HG02973 (cell line): Measurements from ENCODE around the gene SAMD4A.

Experiments used
- ATAC-seq: cut with Tn5 transposase; IDR thresholded peaks from one replicate; pipeline ENCODE4 v1.9.1; 2021; ENCODE audit warnings: moderate library complexity; ENCODE audit not compliant: unreplicated experiment

SAMD4A gene

GRCh38 chr14:54697803-54698202 is 130.9 kb downstream of the SAMD4A start:
- ATAC-seq: no peak

GRCh38 chr14:54698501-54698900 is 131.6 kb downstream of the SAMD4A start:
- no peak for ATAC-seq

- no peak for ATAC-seq
Measured at GRCh38 chr14:54698966-54699530, 132.1 kb downstream of the SAMD4A start.

- ATAC-seq: no peak
Measured at GRCh38 chr14:54699735-54700134, 132.8 kb downstream of the SAMD4A start.

GRCh38 chr14:54700717-54701116 is 133.8 kb downstream of the SAMD4A start:
- ATAC-seq: no peak

GRCh38 chr14:54702014-54702491 is 135.1 kb downstream of the SAMD4A start:
- ATAC-seq: no peak

GRCh38 chr14:54702492-54702891 is 135.6 kb downstream of the SAMD4A start:
- no peak for ATAC-seq

- no peak for ATAC-seq
Measured at GRCh38 chr14:54703082-54703481, 136.2 kb downstream of the SAMD4A start.

GRCh38 chr14:54703724-54704123 is 136.8 kb downstream of the SAMD4A start:
- ATAC-seq: no peak

GRCh38 chr14:54704768-54705167 is 137.8 kb downstream of the SAMD4A start:
- no peak for ATAC-seq

GRCh38 chr14:54706769-54707168 is 139.8 kb downstream of the SAMD4A start:
- no peak for ATAC-seq

- no peak for ATAC-seq
Measured at GRCh38 chr14:54708161-54708560, 141.2 kb downstream of the SAMD4A start.

GRCh38 chr14:54708982-54709381 is 142.1 kb downstream of the SAMD4A start:
- ATAC-seq: no peak

- peak; percentile 89 for ATAC-seq
Measured at GRCh38 chr14:54709444-54709843, 142.5 kb downstream of the SAMD4A start.

GRCh38 chr14:54709867-54710266 is 142.9 kb downstream of the SAMD4A start:
- no peak for ATAC-seq

GRCh38 chr14:54711312-54711711 is 144.4 kb downstream of the SAMD4A start:
- ATAC-seq: no peak

GRCh38 chr14:54711812-54712464 is 145.0 kb downstream of the SAMD4A start:
- ATAC-seq: no peak

GRCh38 chr14:54712465-54713200 is 145.7 kb downstream of the SAMD4A start:
- ATAC-seq: no peak

GRCh38 chr14:54713379-54713778 is 146.5 kb downstream of the SAMD4A start:
- no peak for ATAC-seq

GRCh38 chr14:54715239-54715638 is 148.3 kb downstream of the SAMD4A start:
- ATAC-seq: no peak

- ATAC-seq: no peak
Measured at GRCh38 chr14:54715811-54716210, 148.9 kb downstream of the SAMD4A start.

- no peak for ATAC-seq
Measured at GRCh38 chr14:54716862-54717261, 149.9 kb downstream of the SAMD4A start.
